ENCODE data around the gene CD6. TPM values are rescaled to one million over a fixed set of nuclear protein-coding genes. Genes with fewer than 3 reads are reported as not detected.

Gene CD6
- polyA plus RNA-seq, 1 donor (not counting 4 experiments of a cell fraction or from before 2014, with no cell fraction given), result 0.03 TPM

DNA sequence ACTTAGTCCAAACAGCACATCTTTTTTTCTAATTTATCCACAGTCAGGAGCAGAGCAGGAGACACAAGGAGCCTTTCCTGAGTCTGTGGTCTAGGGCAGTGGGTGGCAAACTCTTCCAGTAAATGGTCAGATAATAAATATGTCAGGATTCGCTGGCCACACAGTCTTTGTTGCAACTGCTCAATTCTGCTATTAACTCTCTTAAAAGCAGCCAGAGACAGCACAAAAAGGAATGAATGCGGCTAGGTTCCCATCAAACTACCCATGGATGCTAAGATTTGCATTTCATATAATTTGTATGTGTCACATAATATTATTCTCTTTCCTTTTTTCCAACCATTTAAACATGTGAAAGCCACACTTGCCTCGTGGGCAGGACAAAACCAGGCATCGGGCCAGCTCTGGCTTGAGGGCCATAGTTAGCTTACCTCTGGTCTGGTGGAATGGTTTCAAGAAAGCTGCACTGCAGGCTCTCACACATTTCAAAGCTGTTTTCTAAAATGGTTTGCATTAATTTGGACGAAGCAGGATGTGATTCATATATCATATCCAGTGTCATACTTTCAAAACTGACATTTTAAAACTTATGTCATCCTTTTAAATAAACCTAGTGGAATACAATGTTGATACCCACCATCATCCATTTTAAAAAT is 66.1 kb downstream of the CD6 start:
- H2AFZ ChIP-seq (ENCODE audit: control insufficient read depth, low read length), result no peak overlapping the region
- no peak overlapping the region for H3K27ac ChIP-seq (ENCODE audit: control insufficient read depth, insufficient read depth, low read length)
- H3K9ac ChIP-seq (ENCODE audit: control insufficient read depth, extremely low read depth, insufficient read depth, low read length), result no peak overlapping the region
- H4K20me1 ChIP-seq (ENCODE audit: control insufficient read depth, extremely low read depth, insufficient read depth, low read length), result no peaks in the 10 kb centered on the region
- no peaks in the 10 kb centered on the region for H3K36me3 ChIP-seq (ENCODE audit: control insufficient read depth in 2 of 2, extremely low read depth in 1 of 2, insufficient read depth in 2 of 2, low read length in 2 of 2)
- H3K9me1 ChIP-seq (ENCODE audit: control insufficient read depth, extremely low read depth, insufficient read depth, low read length), result no peaks in the 10 kb centered on the region
- no peak overlapping the region for H3K4me2 ChIP-seq (ENCODE audit: control insufficient read depth, extremely low read depth, insufficient read depth, low read depth, low read length)
- H3K4me1 ChIP-seq (ENCODE audit: control insufficient read depth, extremely low read depth, insufficient read depth, low read length), result peaks cover 6% of the 10 kb centered on the region
- no peak for FAIRE-seq
- no peaks in the 10 kb centered on the region for H3K9me3 ChIP-seq (ENCODE audit: control insufficient read depth, low read depth, low read length)
- DNase-seq (ENCODE audit: low read depth, low spot score), result no peak
- H3K79me2 ChIP-seq (ENCODE audit: control insufficient read depth, insufficient read depth, low read length), result no peaks in the 10 kb centered on the region
- H3K4me3 ChIP-seq (ENCODE audit: control insufficient read depth in 2 of 3, extremely low read depth in 1 of 3, insufficient read depth in 2 of 3, low read depth in 1 of 3, low read length in 3 of 3), result no peak overlapping the region
- TF ChIP-seq, protein P1, sequence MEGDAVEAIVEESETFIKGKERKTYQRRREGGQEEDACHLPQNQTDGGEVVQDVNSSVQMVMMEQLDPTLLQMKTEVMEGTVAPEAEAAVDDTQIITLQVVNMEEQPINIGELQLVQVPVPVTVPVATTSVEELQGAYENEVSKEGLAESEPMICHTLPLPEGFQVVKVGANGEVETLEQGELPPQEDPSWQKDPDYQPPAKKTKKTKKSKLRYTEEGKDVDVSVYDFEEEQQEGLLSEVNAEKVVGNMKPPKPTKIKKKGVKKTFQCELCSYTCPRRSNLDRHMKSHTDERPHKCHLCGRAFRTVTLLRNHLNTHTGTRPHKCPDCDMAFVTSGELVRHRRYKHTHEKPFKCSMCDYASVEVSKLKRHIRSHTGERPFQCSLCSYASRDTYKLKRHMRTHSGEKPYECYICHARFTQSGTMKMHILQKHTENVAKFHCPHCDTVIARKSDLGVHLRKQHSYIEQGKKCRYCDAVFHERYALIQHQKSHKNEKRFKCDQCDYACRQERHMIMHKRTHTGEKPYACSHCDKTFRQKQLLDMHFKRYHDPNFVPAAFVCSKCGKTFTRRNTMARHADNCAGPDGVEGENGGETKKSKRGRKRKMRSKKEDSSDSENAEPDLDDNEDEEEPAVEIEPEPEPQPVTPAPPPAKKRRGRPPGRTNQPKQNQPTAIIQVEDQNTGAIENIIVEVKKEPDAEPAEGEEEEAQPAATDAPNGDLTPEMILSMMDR (optimal IDR thresholded peaks at IDR 0.05 in 1 of 3, IDR thresholded peaks at IDR 0.05 in 1 of 3, conservative IDR thresholded peaks at IDR 0.05 in 1 of 3; ENCODE audit: extremely low read depth in 1 of 3, insufficient read depth in 2 of 3, low read length in 3 of 3), result no peak
- no peak for TF ChIP-seq EZH2 (IDR thresholded peaks at IDR 0.05; ENCODE audit: low read length)
- dilution Hi-C loops (cut with MboI; ENCODE audit: extremely low pct_ligation_motif_present, low sequenced_read_pairs), result no loop called here
- no peaks in the 10 kb centered on the region for H3K27me3 ChIP-seq (ENCODE audit: control insufficient read depth, extremely low read depth, insufficient read depth, low read length)

DNA sequence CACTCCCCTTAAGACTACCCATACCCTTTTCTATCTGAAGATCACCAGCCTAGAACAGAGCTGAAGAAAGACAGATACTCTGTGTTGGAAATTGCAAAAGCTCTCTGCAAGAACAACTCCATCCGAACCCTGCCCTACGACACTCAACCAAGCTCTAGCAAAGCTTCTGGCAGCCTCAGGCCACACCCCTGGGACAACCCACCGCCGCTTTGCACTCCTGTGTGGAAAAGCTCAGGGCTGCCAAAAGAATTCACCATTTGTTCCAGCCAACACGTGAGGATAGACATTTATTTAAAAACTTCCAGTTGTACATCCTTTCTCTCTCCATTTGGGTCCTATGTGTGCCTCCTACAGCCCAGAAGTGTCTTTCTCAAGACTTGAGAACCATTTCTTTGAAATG is 68.4 kb downstream of the CD6 start:
- Histone ChIP-seq H3K27me3 (ENCODE audit: control insufficient read depth, extremely low read depth, insufficient read depth, low read length) (no peaks in the 10 kb centered on the region), H3K27ac (ENCODE audit: control insufficient read depth, insufficient read depth, low read length) (no peak overlapping the region), H3K36me3 (ENCODE audit: control insufficient read depth in 2 of 2, extremely low read depth in 1 of 2, insufficient read depth in 2 of 2, low read length in 2 of 2) (no peaks in the 10 kb centered on the region), H3K4me1 (ENCODE audit: control insufficient read depth, extremely low read depth, insufficient read depth, low read length) (peaks cover 6% of the 10 kb centered on the region), H3K4me2 (ENCODE audit: control insufficient read depth, extremely low read depth, insufficient read depth, low read depth, low read length) (no peak overlapping the region), H3K9ac (ENCODE audit: control insufficient read depth, extremely low read depth, insufficient read depth, low read length) (no peak overlapping the region), H3K4me3 (ENCODE audit: control insufficient read depth in 2 of 3, extremely low read depth in 1 of 3, insufficient read depth in 2 of 3, low read depth in 1 of 3, low read length in 3 of 3) (no peak overlapping the region), H3K9me3 (ENCODE audit: control insufficient read depth, low read depth, low read length) (no peaks in the 10 kb centered on the region), H2AFZ (ENCODE audit: control insufficient read depth, low read length) (no peak overlapping the region), H3K9me1 (ENCODE audit: control insufficient read depth, extremely low read depth, insufficient read depth, low read length) (no peaks in the 10 kb centered on the region), H3K79me2 (ENCODE audit: control insufficient read depth, insufficient read depth, low read length) (no peaks in the 10 kb centered on the region), H4K20me1 (ENCODE audit: control insufficient read depth, extremely low read depth, insufficient read depth, low read length) (no peaks in the 10 kb centered on the region)
- TF ChIP-seq, protein P1 (optimal IDR thresholded peaks at IDR 0.05 in 1 of 3, IDR thresholded peaks at IDR 0.05 in 1 of 3, conservative IDR thresholded peaks at IDR 0.05 in 1 of 3; ENCODE audit: extremely low read depth in 1 of 3, insufficient read depth in 2 of 3, low read length in 3 of 3), result no peak
- TF ChIP-seq EZH2 (IDR thresholded peaks at IDR 0.05; ENCODE audit: low read length), result no peak
- FAIRE-seq, result no peak
- dilution Hi-C loops (cut with MboI; ENCODE audit: extremely low pct_ligation_motif_present, low sequenced_read_pairs), result no loop called here
- no peak for DNase-seq (ENCODE audit: low read depth, low spot score)

Measured in keratinocyte (primary cell).